AG04450 (cell line): ENCODE data around the gene CCDC34. TPM values are rescaled to one million over a fixed set of nuclear protein-coding genes. Genes with fewer than 3 reads are reported as not detected.
"Not testable (repeated sequence)": the region's sequence is repeated elsewhere in the genome, so short reads cannot be mapped to it uniquely, and the experiment has no call there.

Source experiments
- CTCF ChIA-PET: fragments of 300-600, 350-600 bp; formaldehyde crosslinking; extraction: SDS; loops from one replicate; lab custom pipeline; 2022; ENCODE audit warnings: antibody characterized with exemption, inconsistent platforms; lab: Charles Lee
- POLR2A ChIA-PET: fragments of 350-600 bp; formaldehyde crosslinking; extraction: SDS; loops from one replicate; lab custom pipeline; 2021; ENCODE audit warnings: antibody characterized with exemption, inconsistent platforms; lab: Yijun Ruan, JAX
- DNase-seq: peaks from one replicate; pipeline ENCODE4 v3.0.0-alpha.2; 2011; ENCODE audit warnings: low read depth, low spot score
- H3K27ac ChIP-seq: one replicate; pipeline ENCODE4 v1.5.1; 2012; ENCODE audit warnings: low read depth, low read length, control low read depth
- H3K27me3 ChIP-seq: one replicate; pipeline ENCODE4 v1.6.0; 2012; ENCODE audit warnings: low read length; ENCODE audit not compliant: control insufficient read depth, insufficient read depth
- H3K4me3 ChIP-seq: 2 replicates; pipeline ENCODE4 v1.5.1; 2011; ENCODE audit warnings: mild to moderate bottlenecking, low read depth, low read length, control low read depth
- H3K9me3 ChIP-seq: 2 replicates; pipeline ENCODE4 v1.5.1; 2012; ENCODE audit warnings: low read length; ENCODE audit not compliant: control insufficient read depth, insufficient read depth
- CTCF ChIP-seq: IDR thresholded peaks from 2 replicates; pipeline ENCODE4 v1.5.1; 2011; ENCODE audit warnings: low read depth, low read length, control low read depth, inconsistent platforms
- polyA plus RNA-seq: library from polyadenylated mRNA; depleted of rRNA; stranded (reverse); fragments of >200 nt; gene quantifications from 2 replicates; pipeline ENCODE4 v1.2.3, GENCODE V29; 2011

Gene CCDC34
- polyA plus RNA-seq, 1 experiment, result 3.9 TPM

GRCh38 chr11:27329867-27330632 lies 33.0 kb downstream of the CCDC34 start:
- Histone ChIP-seq H3K27me3 (no peaks in the 10 kb centered on the region), H3K9me3 (no peaks in the 10 kb centered on the region), H3K27ac (no peak overlapping the region), H3K4me3 (no peak overlapping the region)
- CTCF ChIA-PET, result interaction anchor here (0.7 to 1.6 kb wide), 3 partner anchors 15 to 113 kb away, joined by 3 to 8 read pairs (median 3); no protein-coding TSS in a partner anchor
- POLR2A ChIA-PET, result no interaction called here
- DNase-seq, result no peak
- TF ChIP-seq CTCF, result no peak

- ChIA-PET CTCF (interaction anchor here (1.0 to 1.2 kb wide), 3 partner anchors 13 to 157 kb away, joined by 3 to 4 read pairs (median 3); no protein-coding TSS in a partner anchor), POLR2A (no interaction called here)
- Histone ChIP-seq H3K27ac (no peak overlapping the region), H3K27me3 (no peaks in the 10 kb centered on the region), H3K4me3 (no peak overlapping the region), H3K9me3 (no peaks in the 10 kb centered on the region)
- no peak for TF ChIP-seq CTCF
- no peak for DNase-seq
These were observed 34.4 kb downstream of the CCDC34 start for GRCh38 chr11:27328614-27329013.

GRCh38 chr11:27327064-27327463 lies 36.0 kb downstream of the CCDC34 start:
- H3K9me3 ChIP-seq, H3K27me3 ChIP-seq, CTCF ChIA-PET, H3K4me3 ChIP-seq, DNase-seq, POLR2A ChIA-PET, H3K27ac ChIP-seq: not testable (repeated sequence)

GRCh38 chr11:27322196-27322595 lies 40.8 kb downstream of the CCDC34 start:
- H3K27ac ChIP-seq, DNase-seq, POLR2A ChIA-PET, H3K27me3 ChIP-seq, H3K4me3 ChIP-seq, H3K9me3 ChIP-seq: not testable (repeated sequence)
- CTCF ChIA-PET, result interaction anchor here (0.9 kb wide), 1 partner anchor 138 kb away, joined by 3 read pairs; no protein-coding TSS in a partner anchor

- DNase-seq, H3K27me3 ChIP-seq, H3K4me3 ChIP-seq, H3K27ac ChIP-seq, H3K9me3 ChIP-seq, POLR2A ChIA-PET: not testable (repeated sequence)
- CTCF ChIA-PET, result interaction anchor here (0.9 kb wide), 1 partner anchor 137 kb away, joined by 3 read pairs; no protein-coding TSS in a partner anchor
These were observed 41.7 kb downstream of the CCDC34 start for GRCh38 chr11:27321340-27321739.

- ChIA-PET POLR2A (no interaction called here), CTCF (interaction anchor here (1.0 to 1.1 kb wide), 2 partner anchors 23 to 114 kb away, joined by 3 to 4 read pairs; no protein-coding TSS in a partner anchor)
- no peak for DNase-seq
- Histone ChIP-seq H3K4me3 (no peak overlapping the region), H3K9me3 (no peaks in the 10 kb centered on the region), H3K27ac (no peak overlapping the region), H3K27me3 (no peaks in the 10 kb centered on the region)
- no peak for TF ChIP-seq CTCF
These were observed 43.9 kb downstream of the CCDC34 start for GRCh38 chr11:27319072-27319471.
